ENCODE measurements around the gene MAML2. TPM values are rescaled to one million over a fixed set of nuclear protein-coding genes. Genes with fewer than 3 reads are reported as not detected.

Gene MAML2
- total and polyA plus RNA-seq, 9 of the 15 experiments (the other 6 are each of a cell fraction or from before 2014, with no cell fraction given), result 0.79 to 6.8 (median 4.8) TPM

- ATAC-seq, result no peak; the same call in 2 of the 3 replicates
- ChIA-PET POLR2A (interaction anchor here (1.9 kb wide), 1 partner anchor 19 kb away, joined by 7 read pairs; no protein-coding TSS in a partner anchor), CTCF (ENCODE audit: low intra/inter-chr PET ratio) (no interaction called here)
- peaks cover 5% of the 10 kb centered on the region; the same call in 1 of the 3 replicates for H3K79me2 ChIP-seq (ENCODE audit: control insufficient read depth, insufficient read depth, low read length)
- H3K4me1 ChIP-seq (replicated peaks in 1 of 2; ENCODE audit: control insufficient read depth in 2 of 2, insufficient read depth in 2 of 2, low read length in 2 of 2), result peaks cover 4 to 45% of the 10 kb centered on the region in 2 experiments; a peak in 4 of 5 replicates
- in situ Hi-C loops (cut with MboI) (no loop called here), intact Hi-C loops (cut with micrococcal nuclease) (no loop called here)
- no peak overlapping the region for H2AFZ ChIP-seq (ENCODE audit: low read depth, low read length)
- no peak overlapping the region for H3K4me3 ChIP-seq
- FAIRE-seq, result peak; percentile 35
- peak in 1 of 4 experiments; percentile 34 for DNase-seq (ENCODE audit: extremely low read depth in 1 of 4, low spot score in 3 of 4)
- 0 out of 2 replicates have a peak, but pooled peaks cover 4% of the 10 kb centered on the region for H4K20me1 ChIP-seq (replicated peaks; ENCODE audit: control insufficient read depth, insufficient read depth, low read length)
- WGBS (ENCODE audit: insufficient coverage, low coverage, missing lambda C conversion rate), result 4% methylated on average over 1 of the region's 1 CpG
- H3K27me3 ChIP-seq (ENCODE audit: control insufficient read depth in 2 of 2, insufficient read depth in 2 of 2, low read length in 2 of 2), result no peaks in the 10 kb centered on the region
- no peaks in the 10 kb centered on the region for H3K9me1 ChIP-seq (ENCODE audit: control insufficient read depth, insufficient read depth, low read length)
- H3K36me3 ChIP-seq (ENCODE audit: control insufficient read depth, insufficient read depth, low read length), result no peaks in the 10 kb centered on the region
- H3K9me3 ChIP-seq (replicated peaks; ENCODE audit: control insufficient read depth, insufficient read depth, low read depth, low read length), result no peaks in the 10 kb centered on the region
- no peak overlapping the region for H3K4me2 ChIP-seq (ENCODE audit: insufficient read depth, low read length)
- no peak overlapping the region for H3K9ac ChIP-seq (ENCODE audit: insufficient read depth in 1 of 2, low read depth in 2 of 2, low read length in 2 of 2)
- no TSS peak for BruUV-seq (replicated peaks)
- no peak overlapping the region for H3K27ac ChIP-seq (ENCODE audit: extremely low read depth, low read depth, low read length)
- TF ChIP-seq FOXP4 (CRISPR knock-in tag; IDR thresholded peaks at IDR 0.05; ENCODE audit: borderline replicate concordance) (no peak), ARID3A (IDR thresholded peaks at IDR 0.05; ENCODE audit: borderline replicate concordance, low read depth, low read length) (0 out of 2 replicates have a peak, but pooled peaks have one; percentile 21), NFATC3 (IDR thresholded peaks at IDR 0.05) (no peak), POLR2H (tag; IDR thresholded peaks at IDR 0.05; ENCODE audit: low read depth) (no peak), ZNF384 (IDR thresholded peaks at IDR 0.05; ENCODE audit: low read depth, low read length) (0 out of 2 replicates have a peak, but pooled peaks have one; percentile 21), FOSL1 (tag; conservative IDR thresholded peaks at IDR 0.05) (peak; percentile 90), SMARCE1 (IDR thresholded peaks at IDR 0.05) (peak; percentile 60; the same call in 1 of the 2 replicates), JUND (IDR thresholded peaks at IDR 0.05; ENCODE audit: borderline replicate concordance, low read depth, low read length) (peak; percentile 89), JUND (tag; IDR thresholded peaks at IDR 0.05; ENCODE audit: borderline replicate concordance, low read depth, low read length) (peak; percentile 73; the same call in 2 of the 3 replicates), ETS1 (conservative IDR thresholded peaks at IDR 0.05; ENCODE audit: control insufficient read depth, low read depth, low read length) (no peak), ZFP1 (CRISPR knock-in tag; IDR thresholded peaks at IDR 0.05) (no peak), CBFA2T3 (IDR thresholded peaks at IDR 0.05) (0 out of 2 replicates have a peak, but pooled peaks have one; percentile 5), SMARCA4 (IDR thresholded peaks at IDR 0.05) (peak; percentile 60), RNF2 (IDR thresholded peaks at IDR 0.05) (no peak)
- TF ChIP-seq, protein P1, sequence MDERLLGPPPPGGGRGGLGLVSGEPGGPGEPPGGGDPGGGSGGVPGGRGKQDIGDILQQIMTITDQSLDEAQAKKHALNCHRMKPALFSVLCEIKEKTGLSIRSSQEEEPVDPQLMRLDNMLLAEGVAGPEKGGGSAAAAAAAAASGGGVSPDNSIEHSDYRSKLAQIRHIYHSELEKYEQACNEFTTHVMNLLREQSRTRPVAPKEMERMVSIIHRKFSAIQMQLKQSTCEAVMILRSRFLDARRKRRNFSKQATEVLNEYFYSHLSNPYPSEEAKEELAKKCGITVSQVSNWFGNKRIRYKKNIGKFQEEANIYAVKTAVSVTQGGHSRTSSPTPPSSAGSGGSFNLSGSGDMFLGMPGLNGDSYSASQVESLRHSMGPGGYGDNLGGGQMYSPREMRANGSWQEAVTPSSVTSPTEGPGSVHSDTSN (CRISPR knock-in tag; IDR thresholded peaks at IDR 0.05; ENCODE audit: low read depth), result no peak
- TF ChIP-seq, protein P1 (tag; conservative IDR thresholded peaks at IDR 0.05; ENCODE audit: low read depth), result no peak
These were observed 39.9 kb downstream of the MAML2 start for GRCh38 chr11:96303064-96303463.

Measured in K562 (cell line).